ENCODE measurements around the gene AP2S1. TPM values are rescaled to one million over a fixed set of nuclear protein-coding genes. Genes with fewer than 3 reads are reported as not detected.

AP2S1 gene
- total and polyA plus RNA-seq, 2 of the 8 experiments (the other 6 are each of a cell fraction or from before 2014, with no cell fraction given), result 195 to 211 TPM

- FAIRE-seq, result no peak
- no peak overlapping the region for H4K8ac ChIP-seq (ENCODE audit: extremely low read depth, insufficient read depth, low read length)
- H2BK15ac ChIP-seq (ENCODE audit: low read length), result no peak overlapping the region
- H3K79me1 ChIP-seq (ENCODE audit: low read depth, low read length), result 0 out of 2 replicates have a peak, but pooled peaks cover 4% of the 10 kb centered on the region
- no peak overlapping the region for H3K56ac ChIP-seq (replicated peaks; ENCODE audit: insufficient read length, low read depth, low read length)
- no peak for DNase-seq (ENCODE audit: low read depth in 1 of 2, low spot score in 2 of 2)
- no peak overlapping the region for H3K9ac ChIP-seq (replicated peaks in 1 of 4; ENCODE audit: extremely low read depth in 1 of 4, low read depth in 3 of 4, low read length in 3 of 4)
- no peak overlapping the region for H4K5ac ChIP-seq (ENCODE audit: insufficient read length, low read depth, low read length)
- H3K27ac ChIP-seq (ENCODE audit: low read depth, low read length), result no peak overlapping the region
- no peaks in the 10 kb centered on the region for H3K4me1 ChIP-seq (replicated peaks in 1 of 4; ENCODE audit: control insufficient read depth in 3 of 4, insufficient read depth in 4 of 4, low read length in 3 of 4)
- no peak overlapping the region for H2BK120ac ChIP-seq (replicated peaks; ENCODE audit: low read depth, low read length)
- H3K4me2 ChIP-seq (ENCODE audit: insufficient read depth in 1 of 2, low read depth in 2 of 2, low read length in 2 of 2), result no peak overlapping the region
- ChIA-PET POLR2A (ENCODE audit: partially characterized antibody) (interaction anchor here (0.9 to 1.8 kb wide), 3 partner anchors 13 to 48 kb away, joined by 3 to 4 read pairs (median 4); no protein-coding TSS in a partner anchor), CTCF (ENCODE audit: partially characterized antibody) (no interaction called here)
- no peak overlapping the region for H3K4me3 ChIP-seq (ENCODE audit: extremely low read depth in 1 of 4, insufficient read depth in 2 of 4, low read depth in 3 of 4, low read length in 4 of 4)
- H2AFZ ChIP-seq (ENCODE audit: low read length), result no peak overlapping the region
- H3K4ac ChIP-seq (replicated peaks; ENCODE audit: insufficient read length, low read depth, low read length), result no peak overlapping the region
- no peak overlapping the region for H4K91ac ChIP-seq (replicated peaks; ENCODE audit: insufficient read length, low read length)
- no peak overlapping the region for H2BK12ac ChIP-seq (ENCODE audit: low read depth, low read length)
- peaks cover under 1% of the 10 kb centered on the region; the same call in 1 of the 2 replicates for H3K23me2 ChIP-seq (ENCODE audit: low read depth, low read length)
- no peaks in the 10 kb centered on the region for H3K79me2 ChIP-seq (ENCODE audit: control insufficient read depth in 1 of 2, insufficient read depth in 2 of 2, low read length in 2 of 2)
- peaks cover 4 to 14% (median 9%) of the 10 kb centered on the region in 4 experiments; a peak in 6 of 8 replicates for H3K36me3 ChIP-seq (ENCODE audit: control insufficient read depth in 2 of 4, insufficient read depth in 4 of 4, low read length in 3 of 4)
- H2BK5ac ChIP-seq (ENCODE audit: low read depth, low read length), result no peak overlapping the region
- no peak overlapping the region for H3K18ac ChIP-seq (ENCODE audit: extremely low read depth, low read length)
- no peaks in the 10 kb centered on the region for H3K9me3 ChIP-seq (ENCODE audit: insufficient read depth in 2 of 2, low read depth in 1 of 2, low read length in 1 of 2)
- H3K14ac ChIP-seq (ENCODE audit: insufficient read length), result no peak overlapping the region
- H2AK5ac ChIP-seq (ENCODE audit: low read depth, low read length), result no peak overlapping the region
- no peaks in the 10 kb centered on the region for H3K27me3 ChIP-seq (replicated peaks in 1 of 4; ENCODE audit: control insufficient read depth in 3 of 4, extremely low read depth in 1 of 4, insufficient read depth in 3 of 4, low read length in 3 of 4)
- H4K20me1 ChIP-seq (replicated peaks in 1 of 2; ENCODE audit: control insufficient read depth in 1 of 2, insufficient read depth in 2 of 2, low read length in 2 of 2), result peaks cover 0 to 1% of the 10 kb centered on the region in 2 experiments
- no peak overlapping the region for H3K23ac ChIP-seq (ENCODE audit: insufficient read length)
- 94% methylated on average over 6 of the region's 6 CpGs; no CpG with 5 or more reads in 1 of the 2 experiments for WGBS, 2 experiments (ENCODE audit: extremely low coverage in 1 of 2, insufficient coverage in 1 of 2, insufficient read length in 1 of 2, insufficient replicate concordance in 2 of 2, low coverage in 1 of 2, low lambda C conversion rate in 2 of 2, missing lambda C conversion rate in 1 of 2)
- H2BK20ac ChIP-seq (ENCODE audit: low read length), result no peak overlapping the region
- no peak for TF ChIP-seq BCL11A (IDR thresholded peaks at IDR 0.05; ENCODE audit: low read depth in 2 of 2, low read length in 2 of 2)
- TF ChIP-seq BRCA1 (IDR thresholded peaks at IDR 0.05; ENCODE audit: low read depth, low read length), result no peak
- no peak for TF ChIP-seq KDM4A (IDR thresholded peaks at IDR 0.05; ENCODE audit: low read depth, low read length, severe bottlenecking)
- no peak for TF ChIP-seq SUZ12 (IDR thresholded peaks at IDR 0.05; ENCODE audit: low read length)
- TF ChIP-seq JUN (IDR thresholded peaks at IDR 0.05; ENCODE audit: low read depth, low read length), result no peak
- TF ChIP-seq KDM5A (IDR thresholded peaks at IDR 0.05; ENCODE audit: low read length), result no peak
- TF ChIP-seq SP4 (IDR thresholded peaks at IDR 0.05; ENCODE audit: low read length), result no peak
- no peak for TF ChIP-seq SIN3A (conservative IDR thresholded peaks at IDR 0.05 in 1 of 2, IDR thresholded peaks at IDR 0.05 in 1 of 2; ENCODE audit: low read depth in 1 of 2, low read length in 2 of 2)
- no peak for TF ChIP-seq KDM1A (IDR thresholded peaks at IDR 0.05; ENCODE audit: borderline replicate concordance, low read length)
- TF ChIP-seq CBX8 (IDR thresholded peaks at IDR 0.05; ENCODE audit: borderline replicate concordance, low read depth, low read length), result no peak
- TF ChIP-seq GABPA (IDR thresholded peaks at IDR 0.05; ENCODE audit: borderline replicate concordance, insufficient read depth, low read length), result no peak
- no peak for TF ChIP-seq ZNF274 (IDR thresholded peaks at IDR 0.05; ENCODE audit: borderline replicate concordance, extremely low read depth, low read length)
- no peak for TF ChIP-seq SIX5 (IDR thresholded peaks at IDR 0.05; ENCODE audit: low read depth, low read length)
- no peak for TF ChIP-seq RXRA (IDR thresholded peaks at IDR 0.05; ENCODE audit: insufficient read depth, low read depth, low read length)
- no peak for TF ChIP-seq CHD2 (IDR thresholded peaks at IDR 0.05; ENCODE audit: low read length)
- no peak for TF ChIP-seq POLR2A (IDR thresholded peaks at IDR 0.05; ENCODE audit: control extremely low read depth in 1 of 2, low read depth in 2 of 2, low read length in 2 of 2)
These were observed 15.7 kb downstream of the AP2S1 start for GRCh38 chr19:46834984-46835383.

Measured in H1 (cell line).